AG04450 (cell line): ENCODE results near the gene RALY. TPM values are rescaled to one million over a fixed set of nuclear protein-coding genes. Genes with fewer than 3 reads are reported as not detected.

Source experiments
- CTCF ChIA-PET: fragments of 300-600, 350-600 bp; formaldehyde crosslinking; extraction: SDS; loops from one replicate; lab custom pipeline; 2022; ENCODE audit warnings: antibody characterized with exemption, inconsistent platforms; lab: Charles Lee
- POLR2A ChIA-PET: fragments of 350-600 bp; formaldehyde crosslinking; extraction: SDS; loops from one replicate; lab custom pipeline; 2021; ENCODE audit warnings: antibody characterized with exemption, inconsistent platforms; lab: Yijun Ruan, JAX
- DNase-seq: peaks from one replicate; pipeline ENCODE4 v3.0.0-alpha.2; 2011; ENCODE audit warnings: low read depth, low spot score
- H3K27ac ChIP-seq: one replicate; pipeline ENCODE4 v1.5.1; 2012; ENCODE audit warnings: low read depth, low read length, control low read depth
- H3K27me3 ChIP-seq: one replicate; pipeline ENCODE4 v1.6.0; 2012; ENCODE audit warnings: low read length; ENCODE audit not compliant: control insufficient read depth, insufficient read depth
- H3K4me3 ChIP-seq: 2 replicates; pipeline ENCODE4 v1.5.1; 2011; ENCODE audit warnings: mild to moderate bottlenecking, low read depth, low read length, control low read depth
- H3K9me3 ChIP-seq: 2 replicates; pipeline ENCODE4 v1.5.1; 2012; ENCODE audit warnings: low read length; ENCODE audit not compliant: control insufficient read depth, insufficient read depth
- CTCF ChIP-seq: IDR thresholded peaks from 2 replicates; pipeline ENCODE4 v1.5.1; 2011; ENCODE audit warnings: low read depth, low read length, control low read depth, inconsistent platforms
- polyA plus RNA-seq: library from polyadenylated mRNA; depleted of rRNA; stranded (reverse); fragments of >200 nt; gene quantifications from 2 replicates; pipeline ENCODE4 v1.2.3, GENCODE V29; 2011

Gene RALY
- polyA plus RNA-seq, 1 experiment = 79.2 TPM

DNA sequence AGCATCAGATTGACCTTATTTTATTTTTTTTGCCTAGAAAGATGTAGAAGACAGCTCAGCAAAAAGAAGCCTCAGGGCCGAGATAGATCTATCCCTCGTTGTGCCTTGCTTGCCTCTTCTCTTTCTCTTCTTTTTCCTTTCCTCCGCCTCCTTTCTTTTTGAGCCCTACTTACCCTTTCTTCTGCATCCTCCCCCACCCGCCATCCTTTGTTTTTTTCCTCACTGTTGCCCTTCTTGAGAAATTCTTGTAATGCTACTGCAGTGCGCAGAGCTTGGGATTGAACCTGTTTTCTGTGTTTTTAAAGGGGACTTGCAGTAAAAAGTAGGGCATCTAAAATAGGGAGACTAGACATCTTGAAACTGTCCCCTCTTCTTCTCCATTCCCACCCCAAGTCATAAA lies 18.6 kb downstream of the RALY start:
- CTCF ChIA-PET = no interaction called here
- H3K27me3 ChIP-seq = no peaks in the 10 kb centered on the region
- POLR2A ChIA-PET = interaction anchor here (2.2 kb wide), 1 partner anchor 19 kb away, joined by 20 read pairs; the partner anchor contains the start of gene RALY
- H3K27ac ChIP-seq = no peak overlapping the region
- H3K4me3 ChIP-seq = no peak overlapping the region
- no peak for DNase-seq
- TF ChIP-seq CTCF = no peak
- no peaks in the 10 kb centered on the region for H3K9me3 ChIP-seq

DNA sequence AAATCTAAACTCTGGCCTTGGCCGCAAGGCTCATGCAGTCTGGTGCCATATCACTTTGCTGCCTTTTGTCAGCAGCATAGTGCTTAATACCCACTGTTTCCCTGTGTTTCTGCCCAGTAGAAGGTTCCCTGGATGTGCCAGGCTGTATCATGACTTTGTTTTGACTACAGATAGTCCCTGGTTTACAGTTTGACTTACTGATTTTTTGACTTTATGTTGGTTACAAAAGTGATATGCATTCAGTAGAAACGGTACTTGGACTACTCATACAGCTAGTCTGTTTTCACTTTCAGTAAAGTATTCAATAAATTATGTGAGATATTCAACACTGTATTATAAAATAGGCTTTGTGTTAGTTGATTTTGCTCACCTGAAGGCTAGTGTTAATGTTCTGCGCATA lies 19.0 kb downstream of the RALY start:
- no peak for TF ChIP-seq CTCF
- no peaks in the 10 kb centered on the region for H3K27me3 ChIP-seq
- H3K27ac ChIP-seq = no peak overlapping the region
- H3K4me3 ChIP-seq = no peak overlapping the region
- ChIA-PET POLR2A (no interaction called here), CTCF (interaction anchor here (0.7 kb wide), 2 partner anchors 29 to 60 kb away, joined by 4 to 6 read pairs; no protein-coding TSS in a partner anchor)
- no peaks in the 10 kb centered on the region for H3K9me3 ChIP-seq
- no peak for DNase-seq

DNA sequence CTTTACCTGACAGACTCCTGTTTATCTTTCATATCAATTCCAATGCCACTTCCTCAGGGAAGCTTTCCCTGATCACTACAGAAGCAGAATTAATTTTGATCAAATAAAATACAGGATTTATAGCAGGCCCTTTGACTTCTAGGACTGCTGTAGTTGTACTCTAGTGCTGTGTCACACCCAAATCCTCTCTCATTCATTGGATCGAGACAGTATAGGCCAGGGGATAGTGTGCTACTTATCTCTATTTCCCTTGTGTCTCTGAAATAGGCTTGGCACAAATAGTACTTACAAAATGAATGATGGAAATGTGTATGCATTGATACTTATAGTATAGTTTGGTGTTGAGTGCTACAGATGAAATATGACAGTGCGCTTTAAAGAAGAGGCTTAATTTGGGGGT lies 19.8 kb downstream of the RALY start:
- Histone ChIP-seq H3K27ac (no peak overlapping the region), H3K4me3 (no peak overlapping the region), H3K9me3 (no peaks in the 10 kb centered on the region), H3K27me3 (no peaks in the 10 kb centered on the region)
- no peak for DNase-seq
- no peak for TF ChIP-seq CTCF
- ChIA-PET POLR2A (no interaction called here), CTCF (interaction anchor here (0.6 to 0.7 kb wide), 2 partner anchors 30 to 98 kb away, joined by 3 to 6 read pairs; no protein-coding TSS in a partner anchor)

DNA sequence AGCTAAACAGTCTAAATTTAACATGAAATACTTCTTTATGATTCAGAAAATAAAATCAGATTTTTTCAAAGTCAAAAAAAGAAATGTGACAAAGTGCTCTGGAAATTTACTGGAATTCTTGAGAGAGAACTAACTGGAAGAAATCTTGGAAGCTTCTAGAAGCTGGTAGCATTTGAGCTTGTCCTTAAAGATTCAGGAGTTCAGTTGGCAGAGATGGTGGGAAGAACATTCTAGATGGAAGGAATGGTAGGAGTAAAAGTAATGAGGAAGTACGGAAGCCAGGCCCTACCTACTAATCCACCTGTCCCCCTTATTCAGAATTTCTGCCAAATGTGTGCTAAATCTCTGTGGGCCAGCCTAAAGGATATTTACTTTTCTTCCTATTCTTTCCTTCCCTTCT lies 21.2 kb downstream of the RALY start:
- TF ChIP-seq CTCF = no peak
- CTCF ChIA-PET = no interaction called here
- H3K27ac ChIP-seq = no peak overlapping the region
- H3K4me3 ChIP-seq = no peak overlapping the region
- POLR2A ChIA-PET = no interaction called here
- no peaks in the 10 kb centered on the region for H3K9me3 ChIP-seq
- DNase-seq = no peak
- H3K27me3 ChIP-seq = no peaks in the 10 kb centered on the region

GRCh38 chr20:34015401-34016335 lies 22.0 kb downstream of the RALY start:
- Histone ChIP-seq H3K9me3 (no peaks in the 10 kb centered on the region), H3K27ac (no peak overlapping the region), H3K4me3 (no peak overlapping the region), H3K27me3 (no peaks in the 10 kb centered on the region)
- no peak for TF ChIP-seq CTCF
- ChIA-PET POLR2A (no interaction called here), CTCF (interaction anchor here (0.6 kb wide), 1 partner anchor 1720 kb away, joined by 11 read pairs; no protein-coding TSS in a partner anchor)
- no peak for DNase-seq
